NCI-H748 (cell line): ENCODE results near the gene DDIT4.
"Not testable (repeated sequence)": the region's sequence is repeated elsewhere in the genome, so short reads cannot be mapped to it uniquely, and the experiment has no call there.

Source experiments
- DNase-seq: peaks from one replicate; lab custom pipeline; 2025; ENCODE audit not compliant: unreplicated experiment; lab: John Stamatoyannopoulos, UW

Gene DDIT4

GRCh38 chr10:72267381-72267780 is 6.3 kb upstream of the DDIT4 start:
- DNase-seq: no peak

- DNase-seq: peak; percentile 25
Measured at GRCh38 chr10:72267819-72268399, 5.8 kb upstream of the DDIT4 start.

- DNase-seq: not testable (repeated sequence)
Measured at GRCh38 chr10:72268475-72269200, 5.1 kb upstream of the DDIT4 start.

GRCh38 chr10:72270607-72271281 is 3.0 kb upstream of the DDIT4 start:
- no peak for DNase-seq

GRCh38 chr10:72272689-72273409 is 875 bp upstream of the DDIT4 start:
- peak; percentile 88 for DNase-seq

GRCh38 chr10:72274213-72274729 is 547 bp downstream of the DDIT4 start:
- DNase-seq: peak; percentile 52

- peak; percentile 77 for DNase-seq
Measured at GRCh38 chr10:72274730-72275350, 1.1 kb downstream of the DDIT4 start.

- no peak for DNase-seq
Measured at GRCh38 chr10:72275351-72276012, 1.8 kb downstream of the DDIT4 start.

- DNase-seq: no peak
Measured at GRCh38 chr10:72276013-72276387, 2.3 kb downstream of the DDIT4 start.

GRCh38 chr10:72276421-72277339 is 3.0 kb downstream of the DDIT4 start:
- no peak for DNase-seq

GRCh38 chr10:72277340-72277995 is 3.7 kb downstream of the DDIT4 start:
- no peak for DNase-seq

- DNase-seq: no peak
Measured at GRCh38 chr10:72277996-72278667, 4.4 kb downstream of the DDIT4 start.

- no peak for DNase-seq
Measured at GRCh38 chr10:72278668-72279393, 5.1 kb downstream of the DDIT4 start.

- DNase-seq: not testable (repeated sequence)
Measured at GRCh38 chr10:72279587-72279986, 5.9 kb downstream of the DDIT4 start.

- no peak for DNase-seq
Measured at GRCh38 chr10:72283131-72283530, 9.4 kb downstream of the DDIT4 start.

GRCh38 chr10:72285972-72286521 is 12.3 kb downstream of the DDIT4 start:
- DNase-seq: no peak

- no peak for DNase-seq
Measured at GRCh38 chr10:72291019-72291532, 17.4 kb downstream of the DDIT4 start.
